ENCODE measurements around the gene C19orf53.

- TF ChIP-seq EZH2 (IDR thresholded peaks at IDR 0.05; ENCODE audit: low read length) = no peak
- TF ChIP-seq CTCF (optimal IDR thresholded peaks at IDR 0.05 in 1 of 3, IDR thresholded peaks at IDR 0.05 in 1 of 3, conservative IDR thresholded peaks at IDR 0.05 in 1 of 3; ENCODE audit: extremely low read depth in 1 of 3, insufficient read depth in 2 of 3, low read length in 3 of 3) = no peak
Observed at GRCh38 chr19:13803038-13803437, 28.8 kb downstream of the C19orf53 start.
